ENCODE results near the gene AFG1L.

DNA sequence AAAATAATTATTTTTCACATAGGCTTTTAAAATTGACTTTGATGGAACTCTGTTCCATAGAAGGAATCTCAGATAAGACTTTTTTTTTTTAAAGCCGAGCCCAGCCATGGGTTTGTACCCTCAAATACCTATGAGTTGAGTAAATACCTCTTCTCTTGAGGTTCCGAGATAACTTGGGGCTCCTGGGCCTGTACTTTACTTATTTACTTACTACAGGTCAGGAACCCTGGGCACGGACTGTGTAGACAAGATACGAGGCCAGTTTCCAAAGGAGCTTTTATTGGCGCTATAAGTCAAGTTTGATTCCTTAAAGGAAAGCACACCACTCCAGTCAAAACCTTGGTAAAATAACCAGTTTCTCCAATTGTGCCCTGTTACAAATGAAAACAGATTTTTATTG, 7.5 kb downstream of the AFG1L start:
- TF ChIP-seq, protein P1, sequence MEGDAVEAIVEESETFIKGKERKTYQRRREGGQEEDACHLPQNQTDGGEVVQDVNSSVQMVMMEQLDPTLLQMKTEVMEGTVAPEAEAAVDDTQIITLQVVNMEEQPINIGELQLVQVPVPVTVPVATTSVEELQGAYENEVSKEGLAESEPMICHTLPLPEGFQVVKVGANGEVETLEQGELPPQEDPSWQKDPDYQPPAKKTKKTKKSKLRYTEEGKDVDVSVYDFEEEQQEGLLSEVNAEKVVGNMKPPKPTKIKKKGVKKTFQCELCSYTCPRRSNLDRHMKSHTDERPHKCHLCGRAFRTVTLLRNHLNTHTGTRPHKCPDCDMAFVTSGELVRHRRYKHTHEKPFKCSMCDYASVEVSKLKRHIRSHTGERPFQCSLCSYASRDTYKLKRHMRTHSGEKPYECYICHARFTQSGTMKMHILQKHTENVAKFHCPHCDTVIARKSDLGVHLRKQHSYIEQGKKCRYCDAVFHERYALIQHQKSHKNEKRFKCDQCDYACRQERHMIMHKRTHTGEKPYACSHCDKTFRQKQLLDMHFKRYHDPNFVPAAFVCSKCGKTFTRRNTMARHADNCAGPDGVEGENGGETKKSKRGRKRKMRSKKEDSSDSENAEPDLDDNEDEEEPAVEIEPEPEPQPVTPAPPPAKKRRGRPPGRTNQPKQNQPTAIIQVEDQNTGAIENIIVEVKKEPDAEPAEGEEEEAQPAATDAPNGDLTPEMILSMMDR (conservative IDR thresholded peaks at IDR 0.05; ENCODE audit: low read length): no peak
- TF ChIP-seq EZH2phosphoT487 (IDR thresholded peaks at IDR 0.05; ENCODE audit: borderline replicate concordance): no peak

All from Loucy (cell line).